ENCODE measurements around the gene PAX2. TPM values are rescaled to one million over a fixed set of nuclear protein-coding genes. Genes with fewer than 3 reads are reported as not detected.
"Not testable (repeated sequence)": the region's sequence is repeated elsewhere in the genome, so short reads cannot be mapped to it uniquely, and the experiment has no call there.

The PAX2 gene
- total RNA-seq (2014; rRNA removed; shearing (Covaris generic)): 2.1 and 2.4 TPM in 2 replicates

GRCh38 chr10:100744987-100745881 lies at the start of gene PAX2:
TSS of gene PAX2 (plus strand) at chr10:100745582. CDS start at chr10:100746261, 679 bp downstream.
- DNase-seq: peak; percentile 67 to 72
- Histone ChIP-seq H3K9me3 (replicated peaks) (no peaks in the 10 kb centered on the region), H3K36me3 (no peaks in the 10 kb centered on the region), H3K27me3 (peaks cover 68% of the 10 kb centered on the region), H3K27ac (no peak within 1 kb of the TSS), H3K4me3 (peak within 1 kb of the TSS; percentile 60), H3K4me1 (peaks cover 26% of the 10 kb centered on the region)

- no peak overlapping the region for H3K27ac ChIP-seq
- no peaks in the 10 kb centered on the region for H3K9me3 ChIP-seq (replicated peaks)
- no peaks in the 10 kb centered on the region for H3K36me3 ChIP-seq
- no peak for DNase-seq
- H3K4me3 ChIP-seq: no peak overlapping the region
- no peaks in the 10 kb centered on the region for H3K27me3 ChIP-seq
- H3K4me1 ChIP-seq: no peaks in the 10 kb centered on the region
These were observed 48.9 kb upstream of the PAX2 start for GRCh38 chr10:100696477-100696901.

GRCh38 chr10:100697070-100697469 lies 48.3 kb upstream of the PAX2 start:
- no peaks in the 10 kb centered on the region for H3K9me3 ChIP-seq (replicated peaks)
- H3K27me3 ChIP-seq: no peaks in the 10 kb centered on the region
- H3K27ac ChIP-seq: no peak overlapping the region
- H3K4me3 ChIP-seq: no peak overlapping the region
- no peaks in the 10 kb centered on the region for H3K36me3 ChIP-seq
- no peaks in the 10 kb centered on the region for H3K4me1 ChIP-seq
- peak; percentile 37 to 38 for DNase-seq

GRCh38 chr10:100697631-100698030 lies 47.8 kb upstream of the PAX2 start:
- Histone ChIP-seq H3K4me1 (no peaks in the 10 kb centered on the region), H3K4me3 (no peak overlapping the region), H3K9me3 (replicated peaks) (no peaks in the 10 kb centered on the region), H3K27me3 (no peaks in the 10 kb centered on the region), H3K36me3 (no peaks in the 10 kb centered on the region), H3K27ac (no peak overlapping the region)
- no peak for DNase-seq

- not testable (repeated sequence) for DNase-seq; H3K9me3 ChIP-seq (replicated peaks); H3K4me1 ChIP-seq; H3K4me3 ChIP-seq; H3K36me3 ChIP-seq; H3K27me3 ChIP-seq; H3K27ac ChIP-seq
These were observed 43.7 kb upstream of the PAX2 start for GRCh38 chr10:100701704-100702103.

GRCh38 chr10:100705139-100705538 lies 40.2 kb upstream of the PAX2 start:
- Histone ChIP-seq H3K27ac (no peak overlapping the region), H3K4me3 (no peak overlapping the region), H3K4me1 (peaks cover 4% of the 10 kb centered on the region; the same call in 1 of the 2 replicates), H3K36me3 (no peaks in the 10 kb centered on the region), H3K9me3 (replicated peaks) (no peaks in the 10 kb centered on the region), H3K27me3 (peaks cover 13% of the 10 kb centered on the region)
- DNase-seq: no peak

GRCh38 chr10:100707261-100707848 lies 38.0 kb upstream of the PAX2 start:
- no peak overlapping the region for H3K4me3 ChIP-seq
- H3K36me3 ChIP-seq: no peaks in the 10 kb centered on the region
- no peaks in the 10 kb centered on the region for H3K9me3 ChIP-seq (replicated peaks)
- DNase-seq: no peak
- no peak overlapping the region for H3K27ac ChIP-seq
- peaks cover 4% of the 10 kb centered on the region; the same call in 1 of the 2 replicates for H3K4me1 ChIP-seq
- H3K27me3 ChIP-seq: peaks cover 33% of the 10 kb centered on the region

GRCh38 chr10:100709146-100710082 lies 36.0 kb upstream of the PAX2 start:
- DNase-seq: peak; percentile 28 to 38
- Histone ChIP-seq H3K36me3 (no peaks in the 10 kb centered on the region), H3K4me1 (peaks cover 4% of the 10 kb centered on the region; the same call in 1 of the 2 replicates), H3K27me3 (peaks cover 36% of the 10 kb centered on the region), H3K27ac (no peak overlapping the region), H3K9me3 (replicated peaks) (no peaks in the 10 kb centered on the region), H3K4me3 (peak overlapping the region; percentile 53)

- peaks cover 36% of the 10 kb centered on the region for H3K27me3 ChIP-seq
- no peak overlapping the region for H3K27ac ChIP-seq
- DNase-seq: peak; percentile 59 to 66
- peak overlapping the region; percentile 53 for H3K4me3 ChIP-seq
- H3K9me3 ChIP-seq (replicated peaks): no peaks in the 10 kb centered on the region
- H3K4me1 ChIP-seq: peaks cover 4% of the 10 kb centered on the region; the same call in 1 of the 2 replicates
- no peaks in the 10 kb centered on the region for H3K36me3 ChIP-seq
These were observed 35.1 kb upstream of the PAX2 start for GRCh38 chr10:100710151-100710871.

GRCh38 chr10:100713049-100713858 lies 32.1 kb upstream of the PAX2 start:
- Histone ChIP-seq H3K36me3 (no peaks in the 10 kb centered on the region), H3K4me1 (peaks cover 4% of the 10 kb centered on the region; the same call in 1 of the 2 replicates), H3K27me3 (peaks cover 36% of the 10 kb centered on the region), H3K9me3 (replicated peaks) (no peaks in the 10 kb centered on the region), H3K27ac (no peak overlapping the region), H3K4me3 (no peak overlapping the region)
- no peak for DNase-seq

GRCh38 chr10:100713859-100714565 lies 31.4 kb upstream of the PAX2 start:
- peaks cover 4% of the 10 kb centered on the region; the same call in 1 of the 2 replicates for H3K4me1 ChIP-seq
- no peak overlapping the region for H3K27ac ChIP-seq
- no peaks in the 10 kb centered on the region for H3K9me3 ChIP-seq (replicated peaks)
- DNase-seq: no peak
- peaks cover 34% of the 10 kb centered on the region for H3K27me3 ChIP-seq
- H3K4me3 ChIP-seq: no peak overlapping the region
- no peaks in the 10 kb centered on the region for H3K36me3 ChIP-seq

GRCh38 chr10:100714566-100714950 lies 30.8 kb upstream of the PAX2 start:
- peaks cover 1% of the 10 kb centered on the region; the same call in 1 of the 2 replicates for H3K4me1 ChIP-seq
- no peak for DNase-seq
- no peak overlapping the region for H3K27ac ChIP-seq
- no peaks in the 10 kb centered on the region for H3K36me3 ChIP-seq
- H3K27me3 ChIP-seq: peaks cover 29% of the 10 kb centered on the region
- no peak overlapping the region for H3K4me3 ChIP-seq
- H3K9me3 ChIP-seq (replicated peaks): no peaks in the 10 kb centered on the region

- peaks cover 24% of the 10 kb centered on the region for H3K27me3 ChIP-seq
- no peak for DNase-seq
These were observed 30.3 kb upstream of the PAX2 start for GRCh38 chr10:100715101-100715444.

More at GRCh38 chr10:100715101-100715444, 30.3 kb upstream of the PAX2 start:
- Histone ChIP-seq H3K4me1 (no peaks in the 10 kb centered on the region), H3K27ac (no peak overlapping the region), H3K4me3 (no peak overlapping the region), H3K9me3 (replicated peaks) (no peaks in the 10 kb centered on the region), H3K36me3 (no peaks in the 10 kb centered on the region)
